NCI-H1436 (cell line): ENCODE results near the gene PTCD1.

Experiments used
- DNase-seq: peaks from one replicate; lab custom pipeline; 2025; lab: John Stamatoyannopoulos, UW

The PTCD1 gene

GRCh38 chr7:99408379-99409191 lies 30.0 kb downstream of the PTCD1 start, which contains the start of the genes BUD31 and PDAP1:
BUD31 (plus strand) TSS chr7:99408969; CDS start chr7:99411093, 2,124 bp downstream.
PDAP1 (minus strand) TSS chr7:99408597; CDS start chr7:99408548, 49 bp downstream.
- DNase-seq: peak; percentile 89

DNA sequence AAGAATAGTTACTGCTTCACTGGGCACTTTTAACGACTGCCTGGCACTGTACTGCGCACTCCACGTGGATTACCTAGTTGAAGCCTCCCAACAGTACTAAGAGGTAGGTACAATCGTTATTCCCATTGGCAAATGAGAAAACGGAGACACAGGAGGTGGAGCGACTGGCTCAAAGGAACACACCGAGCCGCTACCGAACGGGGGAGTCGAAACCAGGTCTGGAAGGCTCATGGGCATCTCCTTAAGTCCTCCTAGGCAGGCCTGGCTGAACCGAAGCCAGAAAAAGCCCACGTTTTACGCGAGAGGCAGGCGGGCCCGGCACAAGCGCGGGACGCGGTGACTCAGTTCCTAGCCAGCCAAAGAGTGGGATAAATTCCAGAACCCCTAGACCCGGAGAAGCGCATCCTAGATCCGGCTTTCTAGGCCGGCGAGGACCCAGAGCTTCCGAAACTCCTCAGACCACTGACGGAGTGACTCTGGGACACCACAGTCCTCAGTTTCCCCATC lies 30.7 kb downstream of the PTCD1 start:
- peak; percentile 26 for DNase-seq

- peak; percentile 82 for DNase-seq
These were observed 32.0 kb downstream of the PTCD1 start for GRCh38 chr7:99406557-99406956.

DNA sequence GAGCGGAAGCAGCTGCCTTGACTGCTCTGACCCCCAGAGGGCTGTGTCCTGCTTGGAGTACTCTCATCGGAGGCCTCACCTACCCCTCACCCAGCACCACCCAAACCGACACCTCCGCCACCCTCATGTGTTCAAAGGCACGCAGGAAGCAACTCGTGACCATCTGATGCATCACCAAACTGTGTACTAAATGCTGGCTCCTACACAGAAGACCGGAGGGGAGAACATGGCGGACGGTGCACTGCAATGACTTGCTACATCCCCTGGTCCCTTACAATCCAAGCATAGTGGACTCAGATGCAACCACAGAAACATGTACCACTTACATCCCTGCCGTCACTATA lies 33.6 kb downstream of the PTCD1 start:
- DNase-seq: no peak

GRCh38 chr7:99404235-99404976 lies 34.2 kb downstream of the PTCD1 start:
- no peak for DNase-seq

- DNase-seq: no peak
These were observed 34.8 kb downstream of the PTCD1 start for GRCh38 chr7:99403764-99404163.

DNA sequence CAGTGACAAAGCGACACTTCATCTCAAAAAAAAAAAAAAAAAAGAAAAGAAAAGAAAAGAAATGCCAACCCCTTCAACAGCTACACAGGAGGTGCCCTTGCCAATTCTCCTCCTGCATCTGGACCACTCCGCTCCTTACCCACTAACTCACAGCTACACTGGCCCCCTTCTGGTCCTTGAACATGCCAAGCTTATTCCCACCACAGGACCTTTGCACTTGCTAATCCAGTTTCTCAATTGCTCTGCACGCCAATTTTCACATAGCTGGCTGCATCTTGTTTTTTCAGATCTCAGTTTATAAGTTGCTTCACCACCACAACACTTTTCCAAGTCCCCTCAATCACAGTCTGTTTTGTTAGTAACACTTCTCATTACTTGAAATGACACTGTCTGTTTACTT lies 35.7 kb downstream of the PTCD1 start:
- no peak for DNase-seq

GRCh38 chr7:99399597-99399996 lies 39.0 kb downstream of the PTCD1 start:
- DNase-seq: no peak

DNA sequence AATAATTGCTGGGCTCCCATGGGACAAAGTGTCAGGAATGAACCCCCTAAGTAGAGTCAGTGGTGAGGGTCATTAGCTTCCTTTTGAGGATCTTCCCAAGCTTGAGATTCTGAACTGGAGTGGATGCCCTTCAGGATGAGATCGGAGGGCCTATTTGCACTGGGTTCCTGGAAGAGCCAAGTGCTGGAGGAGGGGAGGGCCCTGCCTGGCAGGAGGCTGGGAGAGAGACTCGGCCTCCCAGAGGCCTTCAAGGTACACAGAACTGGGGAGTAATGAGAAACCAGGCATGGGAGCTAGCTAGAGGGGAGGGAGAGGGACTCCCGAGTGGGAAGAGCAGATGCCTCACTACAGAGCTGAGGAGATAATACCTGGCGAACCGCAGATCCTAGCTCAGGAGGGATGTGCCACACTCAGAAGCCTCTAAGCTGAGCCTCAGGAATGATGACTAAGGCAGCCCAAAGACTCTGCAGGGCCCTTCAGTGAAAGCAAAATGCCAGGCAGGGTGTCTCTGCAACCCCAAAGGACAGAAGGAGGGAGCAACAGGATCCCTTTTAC lies 39.6 kb downstream of the PTCD1 start:
- DNase-seq: no peak

- DNase-seq: no peak
These were observed 41.2 kb downstream of the PTCD1 start for GRCh38 chr7:99397297-99397983.

DNA sequence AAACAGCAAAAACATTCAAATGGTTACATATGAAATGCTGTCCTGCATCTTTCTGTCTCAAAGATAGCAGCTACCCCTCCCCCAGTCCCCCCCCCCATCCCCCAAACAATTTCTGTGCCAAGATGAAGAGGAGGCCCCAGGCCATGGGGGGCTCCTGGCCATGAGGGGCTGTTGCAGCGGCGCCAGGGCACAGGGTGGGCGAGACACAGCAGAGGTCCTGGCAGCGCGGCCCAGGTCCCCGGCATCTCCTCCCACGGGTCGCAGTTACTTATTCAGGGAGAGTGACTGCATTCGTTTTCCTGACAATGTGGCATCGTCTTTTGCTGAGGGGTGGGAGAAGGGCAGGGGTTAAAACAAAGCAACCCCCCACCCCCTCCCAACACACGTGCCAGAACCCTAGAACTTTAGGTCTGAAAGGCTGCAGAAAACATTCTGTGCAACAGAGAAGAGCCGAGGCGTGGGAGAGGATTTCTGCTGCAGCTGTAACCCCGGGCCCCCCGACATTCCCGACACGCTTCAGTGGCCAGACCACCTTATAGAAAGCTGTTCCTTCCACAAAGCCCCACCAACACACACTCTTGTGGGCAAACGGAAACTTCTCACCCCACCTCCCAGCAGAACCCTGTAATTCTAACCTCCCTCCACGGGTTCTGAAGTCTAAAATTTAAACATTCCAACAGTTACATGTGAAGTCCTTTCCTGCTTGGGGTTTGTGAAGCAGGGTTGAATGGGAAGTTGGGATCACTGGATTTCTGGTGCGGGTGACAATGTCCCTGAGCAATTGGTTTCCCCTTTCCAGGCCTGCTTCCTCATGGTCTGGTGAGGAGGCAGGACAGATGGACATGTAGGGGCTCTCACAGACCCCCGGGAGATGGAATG lies 41.9 kb downstream of the PTCD1 start:
- no peak for DNase-seq

DNA sequence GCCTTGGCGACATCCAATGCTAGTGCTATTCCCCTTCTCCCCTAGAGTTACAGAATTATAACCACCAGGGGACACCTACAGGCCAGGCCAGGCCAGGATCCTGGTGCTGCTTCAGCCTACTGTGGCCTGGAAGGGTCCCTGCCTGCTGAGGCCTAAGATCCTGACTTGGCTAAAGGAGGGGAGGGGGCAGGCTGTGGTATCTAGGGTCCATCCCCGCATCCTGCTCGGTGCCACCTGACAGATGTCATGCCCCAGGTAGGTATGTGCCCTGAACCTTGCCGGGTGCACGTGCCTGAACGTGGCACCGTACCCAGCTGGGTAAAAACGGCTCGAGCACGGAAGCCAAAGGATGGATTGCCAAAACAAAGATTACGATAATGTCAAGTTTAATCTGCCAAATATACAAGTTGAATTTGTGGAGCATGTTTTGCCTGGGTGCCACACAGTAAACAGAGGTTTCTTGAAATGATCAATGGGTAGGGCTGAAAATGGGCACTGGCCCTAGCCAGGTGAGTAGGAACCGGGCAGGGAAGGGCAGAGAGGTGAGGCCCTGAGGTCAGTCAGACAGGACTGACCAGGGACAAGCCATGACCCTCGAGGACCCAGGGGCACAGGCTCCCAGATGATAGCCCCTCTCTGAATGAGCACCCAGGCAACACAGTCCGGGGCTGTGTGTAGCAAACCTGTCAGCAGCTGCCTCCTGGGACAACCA lies 42.8 kb downstream of the PTCD1 start:
- DNase-seq: no peak

GRCh38 chr7:99394188-99394502 lies 44.5 kb downstream of the PTCD1 start:
- DNase-seq: no peak

DNA sequence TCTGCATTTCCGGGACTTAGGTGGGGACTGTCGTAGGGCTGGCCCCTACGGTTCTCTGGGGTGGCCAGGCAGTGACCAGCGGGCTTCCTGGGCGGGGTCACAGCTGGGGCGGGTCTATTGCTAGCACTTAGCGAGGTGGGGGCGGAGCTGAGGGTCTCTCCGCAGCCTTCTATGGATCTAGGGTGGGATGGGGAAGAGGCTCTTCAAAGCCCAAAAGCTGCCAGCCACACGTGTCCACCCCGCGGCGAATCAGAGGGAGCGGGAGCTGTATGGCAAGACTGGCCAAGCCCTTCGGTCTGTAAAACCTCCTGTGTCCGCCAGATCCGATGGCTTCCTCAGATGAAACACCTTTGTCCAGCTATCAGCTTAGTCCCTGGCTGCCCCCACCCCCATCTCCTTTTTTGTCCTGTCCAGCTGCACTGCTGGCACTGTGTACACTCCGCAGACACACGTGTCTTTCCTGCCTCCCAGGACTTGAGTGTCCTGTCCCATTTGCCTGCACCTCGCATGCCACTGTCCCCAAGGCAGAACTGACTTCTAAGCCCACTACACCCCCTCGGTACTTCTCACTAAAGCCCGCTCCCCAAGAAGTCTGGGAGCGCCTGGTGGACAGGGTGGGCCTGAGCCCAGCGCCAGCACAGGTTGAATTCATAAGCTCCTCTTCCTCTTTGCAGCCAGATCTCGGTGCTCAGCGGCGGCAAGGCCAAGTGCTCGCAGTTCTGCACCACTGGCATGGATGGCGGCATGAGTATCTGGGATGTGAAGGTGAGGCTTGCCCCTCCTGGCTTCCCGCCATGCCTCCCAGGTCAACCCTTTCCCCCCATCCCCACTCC lies 45.0 kb downstream of the PTCD1 start:
- DNase-seq: no peak

- DNase-seq: peak; percentile 75
These were observed 45.8 kb downstream of the PTCD1 start for GRCh38 chr7:99392659-99393354.

DNA sequence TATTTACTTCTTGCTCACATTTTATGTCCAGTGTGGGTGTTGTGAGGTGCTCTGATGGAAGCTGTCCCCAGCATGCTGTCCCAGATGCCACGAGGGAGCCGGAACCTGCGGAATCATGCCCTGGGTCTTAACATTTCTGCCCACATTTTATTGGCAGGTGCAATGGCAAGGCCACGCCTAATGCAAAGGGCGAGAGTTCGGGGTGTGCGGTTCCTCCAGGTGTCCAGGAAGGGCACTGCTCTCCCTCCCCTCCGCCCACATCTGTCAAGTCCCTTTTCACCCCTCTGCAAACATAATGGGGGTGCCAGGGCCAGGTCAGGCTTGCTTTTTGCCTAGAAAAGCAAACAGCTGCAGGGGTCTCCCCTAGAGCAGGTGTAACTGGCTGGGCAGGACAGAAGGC lies 46.6 kb downstream of the PTCD1 start:
- no peak for DNase-seq

GRCh38 chr7:99390941-99391602 lies 47.5 kb downstream of the PTCD1 start:
- DNase-seq: no peak

- no peak for DNase-seq
These were observed 48.8 kb downstream of the PTCD1 start for GRCh38 chr7:99389772-99390171.

DNA sequence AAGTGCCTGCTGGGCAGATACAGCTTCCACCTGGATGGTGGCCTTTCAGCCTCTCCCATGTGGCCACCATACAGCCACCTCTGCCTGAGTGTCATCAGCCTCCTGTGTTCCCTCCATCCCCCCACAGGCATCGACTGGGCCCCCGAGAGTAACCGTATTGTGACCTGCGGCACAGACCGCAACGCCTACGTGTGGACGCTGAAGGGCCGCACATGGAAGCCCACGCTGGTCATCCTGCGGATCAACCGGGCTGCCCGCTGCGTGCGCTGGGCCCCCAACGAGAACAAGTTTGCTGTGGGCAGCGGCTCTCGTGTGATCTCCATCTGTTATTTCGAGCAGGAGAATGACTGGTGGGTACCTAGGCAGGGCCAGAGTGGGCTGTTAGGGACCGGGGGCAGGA lies 50.7 kb downstream of the PTCD1 start:
- no peak for DNase-seq
